Immature natural killer cell (primary cell): Measurements from ENCODE around the gene MYF5. TPM values are rescaled to one million over a fixed set of nuclear protein-coding genes. Genes with fewer than 3 reads are reported as not detected.
"Not testable (repeated sequence)": the region's sequence is repeated elsewhere in the genome, so short reads cannot be mapped to it uniquely, and the experiment has no call there.

Source experiments
- DNase-seq, 3 donors: peaks; one replicate each; pipeline ENCODE4 v3.0.0; 2022; ENCODE audit warnings: mixed read lengths in 1 of 3
- H3K27ac Mint-ChIP-seq, 6 donors: one replicate each; pipeline ENCODE4 v1.8.0; 2020; ENCODE audit warnings: mixed read lengths in 6 of 6, mild to moderate bottlenecking in 5 of 6, inconsistent platforms in 4 of 6, moderate library complexity in 3 of 6
- H3K27me3 Mint-ChIP-seq, 3 donors: one replicate each; pipeline ENCODE4 v1.8.0; 2020 to 2021; ENCODE audit warnings: low read depth in 3 of 3, mild to moderate bottlenecking in 3 of 3, mixed read lengths in 3 of 3, moderate library complexity in 3 of 3, inconsistent platforms in 1 of 3
- H3K36me3 Mint-ChIP-seq, 3 donors: one replicate each; pipeline ENCODE4 v1.8.0; 2020; ENCODE audit warnings: mixed read lengths in 3 of 3, inconsistent platforms in 2 of 3, mild to moderate bottlenecking in 2 of 3
- H3K4me1 Mint-ChIP-seq, 2 donors: one replicate each; pipeline ENCODE4 v1.8.0; 2020; ENCODE audit warnings: inconsistent platforms in 2 of 2, mild to moderate bottlenecking in 2 of 2, mixed read lengths in 2 of 2, moderate library complexity in 1 of 2
- H3K4me3 Mint-ChIP-seq, 5 donors: one replicate each; pipeline ENCODE4 v1.8.0; 2020; ENCODE audit warnings: mild to moderate bottlenecking in 5 of 5, mixed read lengths in 5 of 5, inconsistent platforms in 3 of 5, moderate library complexity in 3 of 5
- H3K9me3 Mint-ChIP-seq, 6 donors: one replicate each; pipeline ENCODE4 v1.8.0; 2020; ENCODE audit warnings: mild to moderate bottlenecking in 6 of 6, mixed read lengths in 6 of 6, inconsistent platforms in 4 of 6, moderate library complexity in 3 of 6
- polyA plus RNA-seq, 3 donors: library from polyadenylated mRNA; unstranded; fragments of 300-500 nt; fragmentation: Illumina TruSeq; gene quantifications; one replicate each; pipeline ENCODE4 v1.2.3, GENCODE V29; 2021

MYF5 gene
- polyA plus RNA-seq: not detected

GRCh38 chr12:80716696-80717469 lies at the start of gene MYF5:
Gene MYF5 (plus strand): TSS chr12:80716912. CDS start chr12:80717064, 152 bp downstream.
- Mint-ChIP-seq H3K4me1 (no peaks in the 10 kb centered on the region), H3K36me3 (peaks cover 0 to 5% (median 0%) of the 10 kb centered on the region in 3 donors), H3K9me3 (peaks cover 3 to 39% (median 12%) of the 10 kb centered on the region in 6 donors), H3K4me3 (no peak within 1 kb of the TSS), H3K27ac (no peak within 1 kb of the TSS), H3K27me3 (peaks cover 5 to 13% (median 9%) of the 10 kb centered on the region in 3 donors)
- DNase-seq: no peak

GRCh38 chr12:80670214-80670613 lies 46.5 kb upstream of the MYF5 start:
- H3K9me3 Mint-ChIP-seq: peaks cover 2 to 16% (median 8%) of the 10 kb centered on the region in 6 donors
- no peak overlapping the region for H3K27ac Mint-ChIP-seq
- no peak overlapping the region for H3K4me3 Mint-ChIP-seq
- H3K4me1 Mint-ChIP-seq: no peaks in the 10 kb centered on the region
- no peak for DNase-seq
- H3K36me3 Mint-ChIP-seq: no peaks in the 10 kb centered on the region
- peaks cover 0 to 2% (median 0%) of the 10 kb centered on the region in 3 donors for H3K27me3 Mint-ChIP-seq

DNA sequence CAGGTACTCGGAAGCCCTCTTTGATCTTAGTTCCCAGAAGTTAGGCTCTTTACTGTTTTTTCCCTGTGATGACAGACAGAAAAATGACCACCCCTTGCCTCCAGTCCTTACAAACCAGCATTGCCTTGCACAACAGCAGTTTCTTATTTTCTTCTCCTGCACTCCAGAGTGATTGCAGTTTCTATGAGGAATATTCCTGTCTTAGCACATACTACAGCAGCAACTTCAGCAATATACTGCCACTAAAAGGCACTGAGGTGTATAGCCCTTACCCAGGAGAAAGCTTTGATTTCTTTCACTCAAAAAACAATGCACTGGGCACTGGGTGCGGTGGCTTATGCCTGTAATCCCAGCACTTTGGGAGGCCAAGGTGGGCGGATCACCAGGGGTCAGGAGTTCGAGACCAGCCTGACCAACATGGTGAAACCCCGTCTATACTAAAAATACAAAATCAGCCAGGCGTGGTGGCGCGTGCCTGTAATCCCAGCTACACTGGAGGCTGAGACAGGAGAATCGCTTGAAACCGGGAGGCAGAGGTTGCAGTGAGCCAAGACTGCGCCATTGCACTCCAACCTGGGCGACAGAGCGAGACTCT lies 40.6 kb upstream of the MYF5 start:
- not testable (repeated sequence) for H3K4me3 Mint-ChIP-seq, DNase-seq, H3K27ac Mint-ChIP-seq, H3K4me1 Mint-ChIP-seq, H3K27me3 Mint-ChIP-seq, H3K36me3 Mint-ChIP-seq, H3K9me3 Mint-ChIP-seq

- Mint-ChIP-seq H3K27me3 (peaks cover 0 to 2% (median 2%) of the 10 kb centered on the region in 3 donors), H3K4me3 (no peak overlapping the region), H3K27ac (no peak overlapping the region), H3K36me3 (no peaks in the 10 kb centered on the region), H3K9me3 (peaks cover 0 to 5% (median 3%) of the 10 kb centered on the region in 6 donors), H3K4me1 (no peaks in the 10 kb centered on the region)
- no peak for DNase-seq
Observed at GRCh38 chr12:80676856-80677255, 39.9 kb upstream of the MYF5 start.

- Mint-ChIP-seq H3K4me3 (no peak overlapping the region), H3K27me3 (peaks cover 0 to 2% (median 0%) of the 10 kb centered on the region in 3 donors), H3K27ac (no peak overlapping the region), H3K4me1 (no peaks in the 10 kb centered on the region), H3K36me3 (no peaks in the 10 kb centered on the region), H3K9me3 (peaks cover 0 to 6% (median 2%) of the 10 kb centered on the region in 6 donors)
- DNase-seq: no peak
Observed at GRCh38 chr12:80677994-80678393, 38.7 kb upstream of the MYF5 start.

- Mint-ChIP-seq H3K9me3 (peaks cover 0 to 14% (median 2%) of the 10 kb centered on the region in 6 donors), H3K27ac (no peak overlapping the region), H3K27me3 (peaks cover 0 to 2% (median 0%) of the 10 kb centered on the region in 3 donors)
Observed at GRCh38 chr12:80679346-80680131, 37.2 kb upstream of the MYF5 start.

GRCh38 chr12:80681287-80681686 lies 35.4 kb upstream of the MYF5 start:
- no peak overlapping the region for H3K4me3 Mint-ChIP-seq
- DNase-seq: no peak
- peaks cover 0 to 24% (median 4%) of the 10 kb centered on the region in 6 donors for H3K9me3 Mint-ChIP-seq
- no peaks in the 10 kb centered on the region for H3K36me3 Mint-ChIP-seq
- H3K27ac Mint-ChIP-seq: no peak overlapping the region
- no peaks in the 10 kb centered on the region for H3K4me1 Mint-ChIP-seq
- H3K27me3 Mint-ChIP-seq: no peaks in the 10 kb centered on the region

More at GRCh38 chr12:80679346-80680131, 37.2 kb upstream of the MYF5 start:
- H3K36me3 Mint-ChIP-seq: no peaks in the 10 kb centered on the region
- no peak for DNase-seq
- H3K4me1 Mint-ChIP-seq: no peaks in the 10 kb centered on the region
- no peak overlapping the region for H3K4me3 Mint-ChIP-seq

DNA sequence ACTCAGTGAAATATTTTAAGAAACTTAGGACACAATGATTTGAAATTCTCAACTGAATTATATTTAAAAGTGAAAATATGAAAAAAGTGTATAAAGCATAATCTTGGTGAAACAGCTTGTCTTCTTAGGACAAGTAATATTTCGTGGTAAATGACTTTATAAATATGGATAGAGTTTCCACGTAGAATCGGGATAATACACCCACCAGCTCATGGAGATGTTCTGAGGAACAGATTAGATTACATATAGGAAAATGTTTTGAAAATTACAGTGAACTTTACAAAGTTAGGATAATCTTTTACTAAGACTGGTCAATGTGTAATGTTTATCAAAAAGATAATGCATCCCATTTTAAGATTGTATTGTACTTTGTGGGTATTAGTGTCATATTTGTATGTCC lies 34.9 kb upstream of the MYF5 start:
- DNase-seq: no peak
- Mint-ChIP-seq H3K4me1 (no peaks in the 10 kb centered on the region), H3K27me3 (no peaks in the 10 kb centered on the region), H3K9me3 (peaks cover 0 to 29% (median 4%) of the 10 kb centered on the region in 6 donors), H3K27ac (no peak overlapping the region), H3K4me3 (no peak overlapping the region), H3K36me3 (no peaks in the 10 kb centered on the region)

DNA sequence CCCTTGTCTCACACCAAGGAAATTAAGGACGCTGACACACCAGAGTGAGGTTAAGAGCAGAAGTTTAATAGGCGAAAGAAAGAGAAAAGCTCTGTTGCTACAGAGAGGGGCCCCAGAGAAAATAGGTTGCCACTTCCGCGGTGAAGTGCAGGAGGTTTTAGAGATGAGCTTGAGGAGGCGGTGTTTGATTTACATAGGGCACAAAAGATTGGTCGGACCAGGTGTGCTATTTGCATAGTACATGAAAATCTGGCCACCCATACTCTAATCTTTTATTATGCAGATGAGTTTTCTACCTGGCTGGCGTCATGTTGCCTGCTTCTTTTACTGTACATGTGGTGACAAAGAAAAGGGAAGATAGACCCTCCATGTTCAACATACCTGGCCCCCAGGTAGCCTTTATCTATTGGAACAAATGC lies 32.6 kb upstream of the MYF5 start:
- Mint-ChIP-seq H3K4me1 (no peaks in the 10 kb centered on the region), H3K27ac (no peak overlapping the region)

GRCh38 chr12:80690090-80690489 lies 26.6 kb upstream of the MYF5 start:
- no peaks in the 10 kb centered on the region for H3K36me3 Mint-ChIP-seq
- H3K27ac Mint-ChIP-seq: no peak overlapping the region
- H3K4me3 Mint-ChIP-seq: no peak overlapping the region
- DNase-seq: no peak
- no peaks in the 10 kb centered on the region for H3K4me1 Mint-ChIP-seq
- H3K9me3 Mint-ChIP-seq: peaks cover 0 to 34% (median 4%) of the 10 kb centered on the region in 6 donors
- peaks cover 0 to 3% (median 0%) of the 10 kb centered on the region in 3 donors for H3K27me3 Mint-ChIP-seq

More for the DNA sequence above, 32.6 kb upstream of the MYF5 start:
- Mint-ChIP-seq H3K9me3 (peaks cover 0 to 36% (median 5%) of the 10 kb centered on the region in 6 donors), H3K4me3 (no peak overlapping the region), H3K36me3 (no peaks in the 10 kb centered on the region), H3K27me3 (peaks cover 0 to 2% (median 0%) of the 10 kb centered on the region in 3 donors)
- no peak for DNase-seq

GRCh38 chr12:80690513-80690912 lies 26.2 kb upstream of the MYF5 start:
- Mint-ChIP-seq H3K27ac (no peak overlapping the region), H3K27me3 (peaks cover 0 to 3% (median 0%) of the 10 kb centered on the region in 3 donors), H3K4me3 (no peak overlapping the region), H3K9me3 (peaks cover 0 to 32% (median 4%) of the 10 kb centered on the region in 6 donors), H3K36me3 (no peaks in the 10 kb centered on the region), H3K4me1 (no peaks in the 10 kb centered on the region)
- no peak for DNase-seq

DNA sequence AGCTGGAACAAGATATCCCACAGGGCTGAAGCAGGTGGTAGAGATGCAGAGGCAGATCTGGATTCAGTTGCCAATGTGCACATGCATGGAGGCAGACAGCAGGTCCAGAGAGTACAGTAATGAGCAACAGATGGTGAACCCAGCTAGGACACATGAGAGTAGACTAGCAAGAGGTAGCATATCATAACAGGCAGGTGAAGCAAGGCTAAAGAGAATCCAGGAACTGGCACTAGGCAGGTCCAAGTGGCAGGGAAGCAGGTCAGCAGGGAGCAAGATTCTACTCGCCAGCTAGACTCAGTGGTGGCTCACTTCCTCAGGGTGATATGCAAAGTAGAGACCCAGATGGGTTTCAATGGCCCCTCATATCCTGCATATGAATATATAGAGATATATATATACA lies 24.6 kb upstream of the MYF5 start:
- H3K4me3 Mint-ChIP-seq: no peak overlapping the region
- DNase-seq: no peak
- H3K9me3 Mint-ChIP-seq: peaks cover 0 to 16% (median 2%) of the 10 kb centered on the region in 6 donors
- no peaks in the 10 kb centered on the region for H3K4me1 Mint-ChIP-seq
- no peaks in the 10 kb centered on the region for H3K36me3 Mint-ChIP-seq
- no peak overlapping the region for H3K27ac Mint-ChIP-seq
- peaks cover 0 to 3% (median 0%) of the 10 kb centered on the region in 3 donors for H3K27me3 Mint-ChIP-seq

DNA sequence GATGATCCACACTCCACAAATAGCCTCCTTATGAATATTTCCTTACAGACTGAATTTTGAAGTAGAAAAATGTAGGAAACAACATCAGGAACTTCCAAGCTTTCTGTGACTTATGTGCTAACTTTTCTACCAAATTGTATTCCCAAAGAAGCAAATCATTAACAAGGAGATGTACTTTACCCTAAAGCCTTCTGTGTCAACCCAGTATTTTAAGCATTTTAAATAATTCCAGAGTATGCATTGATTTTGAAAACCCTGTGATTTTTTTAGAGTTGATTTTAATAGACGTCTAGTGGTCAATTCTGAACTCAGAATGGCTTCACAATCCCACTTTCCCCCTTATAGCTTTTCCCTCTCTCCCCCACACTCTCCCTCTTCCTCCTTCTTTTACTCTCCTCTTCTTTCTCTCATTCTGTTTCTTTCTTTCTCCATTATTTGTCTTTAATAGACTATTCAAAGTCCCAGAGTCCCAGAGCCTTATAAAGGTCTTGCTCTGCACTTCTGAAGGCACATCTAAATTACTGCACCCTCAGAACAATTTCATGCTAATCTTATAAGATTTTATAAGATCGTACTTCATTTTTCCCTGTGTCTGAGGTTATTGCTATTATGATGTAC lies 19.3 kb upstream of the MYF5 start:
- Mint-ChIP-seq H3K9me3 (peaks cover 0 to 4% (median 0%) of the 10 kb centered on the region in 6 donors), H3K4me3 (no peak overlapping the region), H3K36me3 (no peaks in the 10 kb centered on the region), H3K27me3 (no peaks in the 10 kb centered on the region), H3K4me1 (no peaks in the 10 kb centered on the region), H3K27ac (no peak overlapping the region)
- DNase-seq: no peak
